ENCODE data around the gene OS9.
A peak's percentile ranks its signal among the peaks of the same experiment; 100 is the strongest.

The OS9 gene

GRCh38 chr12:57757771-57758170 is 63.8 kb downstream of the OS9 start:
- H3K4me3 ChIP-seq (ENCODE audit: low read depth, low read length): no peak overlapping the region
- no peak for TF ChIP-seq CTCF (IDR thresholded peaks at IDR 0.05; ENCODE audit: borderline replicate concordance, insufficient read depth, low read depth, low read length)

- no peak for TF ChIP-seq CTCF (IDR thresholded peaks at IDR 0.05; ENCODE audit: borderline replicate concordance, insufficient read depth, low read depth, low read length)
- no peak overlapping the region for H3K4me3 ChIP-seq (ENCODE audit: low read depth, low read length)
These were observed 64.8 kb downstream of the OS9 start for GRCh38 chr12:57758552-57759359.

- no peak overlapping the region for H3K4me3 ChIP-seq (ENCODE audit: low read depth, low read length)
- TF ChIP-seq CTCF (IDR thresholded peaks at IDR 0.05; ENCODE audit: borderline replicate concordance, insufficient read depth, low read depth, low read length): peak; percentile 58
These were observed 65.5 kb downstream of the OS9 start for GRCh38 chr12:57759360-57759980.

- H3K4me3 ChIP-seq (ENCODE audit: low read depth, low read length): no peak overlapping the region
- no peak for TF ChIP-seq CTCF (IDR thresholded peaks at IDR 0.05; ENCODE audit: borderline replicate concordance, insufficient read depth, low read depth, low read length)
These were observed 66.5 kb downstream of the OS9 start for GRCh38 chr12:57760347-57760982.

GRCh38 chr12:57761391-57761998 is 67.6 kb downstream of the OS9 start:
- TF ChIP-seq CTCF (IDR thresholded peaks at IDR 0.05; ENCODE audit: borderline replicate concordance, insufficient read depth, low read depth, low read length): no peak
- H3K4me3 ChIP-seq (ENCODE audit: low read depth, low read length): no peak overlapping the region

- TF ChIP-seq CTCF (IDR thresholded peaks at IDR 0.05; ENCODE audit: borderline replicate concordance, insufficient read depth, low read depth, low read length): no peak
- no peak overlapping the region for H3K4me3 ChIP-seq (ENCODE audit: low read depth, low read length)
These were observed 68.5 kb downstream of the OS9 start for GRCh38 chr12:57762463-57762862.

Data from GM12875 (cell line).